Spleen (tissue), 11 donors: ENCODE results near the gene SPIC. TPM values are rescaled to one million over a fixed set of nuclear protein-coding genes. Genes with fewer than 3 reads are reported as not detected.
A peak's percentile ranks its signal among the peaks of the same experiment; 100 is the strongest.

ENCODE experiments used
- DNase-seq: peaks from one replicate; pipeline ENCODE4 v3.0.0-alpha.2; 2020
- H3K27ac ChIP-seq, 8 donors: fragments of 200-600 bp; sonication (generic) in 7 of 8; 1 replicate in 4 of 8; 2 replicates in 4 of 8; pipeline versions ENCODE4 v1.5.0 to v1.8.0; 2016 to 2021; ENCODE audit warnings: inconsistent platforms in 4 of 8, mild to moderate bottlenecking in 4 of 8, moderate library complexity in 1 of 8
- H3K27me3 ChIP-seq, 7 donors: fragments of 200-600 bp; sonication (generic) in 6 of 7; replicated peaks in 1 of 7; 1 replicate in 4 of 7; 2 replicates in 3 of 7; pipeline versions ENCODE4 v1.5.0 to v1.8.0; 2016 to 2021; ENCODE audit warnings: inconsistent platforms in 3 of 7, mild to moderate bottlenecking in 1 of 7
- H3K36me3 ChIP-seq, 6 donors: fragments of 200-600 bp; sonication (generic) in 5 of 6; 1 replicate in 4 of 6; 2 replicates in 2 of 6; pipeline versions ENCODE4 v1.5.0 to v1.8.0; 2016 to 2021; ENCODE audit warnings: inconsistent platforms in 2 of 6
- H3K4me1 ChIP-seq, 6 donors: fragments of 200-600 bp; sonication (generic) in 5 of 6; 1 replicate in 3 of 6; 2 replicates in 3 of 6; pipeline versions ENCODE4 v1.5.0 to v1.8.0; 2016 to 2021; ENCODE audit warnings: inconsistent platforms in 3 of 6
- H3K4me3 ChIP-seq, 8 donors: fragments of 200-600 bp; sonication (generic) in 7 of 8; 1 replicate in 4 of 8; 2 replicates in 4 of 8; pipeline versions ENCODE4 v1.5.0 to v1.8.0; 2016 to 2021; ENCODE audit warnings: inconsistent platforms in 4 of 8, mild to moderate bottlenecking in 4 of 8, moderate library complexity in 2 of 8
- H3K9me3 ChIP-seq, 8 donors: fragments of 200-600 bp; sonication (generic) in 7 of 8; 1 replicate in 4 of 8; 2 replicates in 4 of 8; pipeline versions ENCODE4 v1.5.0 to v1.8.0; 2016 to 2021; ENCODE audit warnings: inconsistent platforms in 4 of 8
- POLR2A ChIP-seq, 3 donors: fragments of 450-650 bp; IDR thresholded peaks; one replicate each; pipeline ENCODE4 v1.5.1; 2017; ENCODE audit warnings: antibody characterized with exemption in 3 of 3, mild to moderate bottlenecking in 1 of 3
- POLR2AphosphoS5 ChIP-seq, 3 donors: sonication (generic); formaldehyde crosslinking; IDR thresholded peaks; one replicate each; pipeline ENCODE4 v1.5.1; 2017; ENCODE audit warnings: antibody characterized with exemption in 3 of 3
- WGBS, 5 donors: extraction: QIAGEN DNeasy Blood & Tissue Kit in 3 of 5; methylation state at CpG; one replicate each; pipeline versions ENCODE4 v1.1.5 to v1.1.7; 2013 to 2018; 5-methylcytosine and 5-hydroxymethylcytosine counted together
- intact Hi-C: fragments of 100-400 bp; cut with DNase I; formaldehyde crosslinking; loops from one replicate; pipeline ENCODE4 v1.15.0; 2023; ENCODE audit warnings: low total_unique reads
- polyA plus RNA-seq, 3 donors: library from polyadenylated mRNA; stranded (reverse); fragments of 200-250 nt; gene quantifications; one replicate each; pipeline ENCODE4 v1.2.1, GENCODE V29; 2013
- total RNA-seq, 7 donors: library from RNA; depleted of rRNA in 3 of 7; stranded (reverse); fragments of >200 nt in 3 of 7; fragmentation: NEBNext Ultra II Directional in 4 of 7; extraction: Animal tissue kit (Norgen Biotek cat#: 25700) in 4 of 7; gene quantifications; one replicate each; pipeline versions ENCODE4 v1.1.0 to v1.2.1, GENCODE V29; 2016 to 2021
- TF ChIP-seq, protein P1 (sequence below), 11 experiments: fragments of 200-600 bp in 7 of 11; fragments of 450-650 bp in 4 of 11; sonication (generic) in 4 of 11; IDR thresholded peaks in 8 of 11; conservative IDR thresholded peaks in 3 of 11; 1 replicate in 7 of 11; 2 replicates in 4 of 11; pipeline versions ENCODE4 v1.4.0 to v1.8.0; 2016 to 2021; ENCODE audit warnings: antibody characterized with exemption in 11 of 11, inconsistent platforms in 4 of 11, mild to moderate bottlenecking in 1 of 11
- donor health status: healthy with polysubstance abuse.
- donor health status: DM: no; HTN: no; CAD: no; lungs with moderate emphysema.
- donor health status: DM: no; HTN: no; CAD: no.
- donor health status: Bipolar disorder and iron deficiency.
- donor health status: healthy.
- donor health status: DM: no; HTN: no; CAD: no.
- donor health status: DM: yes; HTN: yes; CAD: no.

SPIC gene
- total and polyA plus RNA-seq, 10 donors: 6.7 to 172 (median 72.4) TPM

- TF ChIP-seq POLR2A (IDR thresholded peaks at IDR 0.05): no peak
- TF ChIP-seq, protein P1, sequence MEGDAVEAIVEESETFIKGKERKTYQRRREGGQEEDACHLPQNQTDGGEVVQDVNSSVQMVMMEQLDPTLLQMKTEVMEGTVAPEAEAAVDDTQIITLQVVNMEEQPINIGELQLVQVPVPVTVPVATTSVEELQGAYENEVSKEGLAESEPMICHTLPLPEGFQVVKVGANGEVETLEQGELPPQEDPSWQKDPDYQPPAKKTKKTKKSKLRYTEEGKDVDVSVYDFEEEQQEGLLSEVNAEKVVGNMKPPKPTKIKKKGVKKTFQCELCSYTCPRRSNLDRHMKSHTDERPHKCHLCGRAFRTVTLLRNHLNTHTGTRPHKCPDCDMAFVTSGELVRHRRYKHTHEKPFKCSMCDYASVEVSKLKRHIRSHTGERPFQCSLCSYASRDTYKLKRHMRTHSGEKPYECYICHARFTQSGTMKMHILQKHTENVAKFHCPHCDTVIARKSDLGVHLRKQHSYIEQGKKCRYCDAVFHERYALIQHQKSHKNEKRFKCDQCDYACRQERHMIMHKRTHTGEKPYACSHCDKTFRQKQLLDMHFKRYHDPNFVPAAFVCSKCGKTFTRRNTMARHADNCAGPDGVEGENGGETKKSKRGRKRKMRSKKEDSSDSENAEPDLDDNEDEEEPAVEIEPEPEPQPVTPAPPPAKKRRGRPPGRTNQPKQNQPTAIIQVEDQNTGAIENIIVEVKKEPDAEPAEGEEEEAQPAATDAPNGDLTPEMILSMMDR (IDR thresholded peaks at IDR 0.05 in 8 of 11, conservative IDR thresholded peaks at IDR 0.05 in 3 of 11): no peak
- no peak for TF ChIP-seq POLR2AphosphoS5 (IDR thresholded peaks at IDR 0.05)
Measured at GRCh38 chr12:101485021-101485420, 9.9 kb downstream of the SPIC start.

DNA sequence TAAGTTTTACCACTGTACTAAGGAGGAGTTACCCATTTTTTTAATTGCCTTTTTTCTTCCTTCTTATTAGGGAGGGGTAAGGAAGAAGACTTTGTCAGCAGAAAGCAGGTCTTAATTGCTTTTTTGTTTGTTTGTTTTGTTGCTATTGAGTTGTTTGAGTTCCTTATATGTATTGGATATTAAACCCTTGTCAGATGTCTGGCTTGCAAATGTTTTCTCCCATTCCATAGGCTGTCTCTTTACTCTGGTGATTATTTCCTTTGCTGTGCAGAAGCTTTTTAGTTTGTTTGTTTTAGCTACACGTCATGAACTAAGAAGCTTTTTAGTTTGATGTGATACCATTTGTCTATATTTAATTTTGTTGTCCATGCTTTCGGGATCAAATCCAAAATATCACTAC lies 13.3 kb downstream of the SPIC start:
- Histone ChIP-seq H3K4me3 (no peak overlapping the region), H3K27me3 (no peaks in the 10 kb centered on the region), H3K9me3 (peaks cover 0 to 4% (median 0%) of the 10 kb centered on the region in 8 donors), H3K27ac (no peak overlapping the region), H3K36me3 (no peaks in the 10 kb centered on the region), H3K4me1 (peaks cover 0 to 17% (median 0%) of the 10 kb centered on the region in 6 donors)
- intact Hi-C loops: no loop called here
- no peak for DNase-seq
- TF ChIP-seq, protein P1 (IDR thresholded peaks at IDR 0.05 in 8 of 11, conservative IDR thresholded peaks at IDR 0.05 in 3 of 11): no peak
- TF ChIP-seq POLR2AphosphoS5 (IDR thresholded peaks at IDR 0.05): no peak
- no peak for TF ChIP-seq POLR2A (IDR thresholded peaks at IDR 0.05)
- WGBS, 5 donors: 60 to 85% (median 70%) methylated on average over 2 of the region's 2 CpGs

More at GRCh38 chr12:101485021-101485420, 9.9 kb downstream of the SPIC start:
- Histone ChIP-seq H3K9me3 (no peaks in the 10 kb centered on the region), H3K4me1 (peaks cover 0 to 12% (median 0%) of the 10 kb centered on the region in 6 donors), H3K27ac (peak overlapping the region in 1 of 8 donors; percentile 40), H3K27me3 (no peaks in the 10 kb centered on the region), H3K4me3 (no peak overlapping the region), H3K36me3 (no peaks in the 10 kb centered on the region)
- intact Hi-C loops: no loop called here
- no peak for DNase-seq

DNA sequence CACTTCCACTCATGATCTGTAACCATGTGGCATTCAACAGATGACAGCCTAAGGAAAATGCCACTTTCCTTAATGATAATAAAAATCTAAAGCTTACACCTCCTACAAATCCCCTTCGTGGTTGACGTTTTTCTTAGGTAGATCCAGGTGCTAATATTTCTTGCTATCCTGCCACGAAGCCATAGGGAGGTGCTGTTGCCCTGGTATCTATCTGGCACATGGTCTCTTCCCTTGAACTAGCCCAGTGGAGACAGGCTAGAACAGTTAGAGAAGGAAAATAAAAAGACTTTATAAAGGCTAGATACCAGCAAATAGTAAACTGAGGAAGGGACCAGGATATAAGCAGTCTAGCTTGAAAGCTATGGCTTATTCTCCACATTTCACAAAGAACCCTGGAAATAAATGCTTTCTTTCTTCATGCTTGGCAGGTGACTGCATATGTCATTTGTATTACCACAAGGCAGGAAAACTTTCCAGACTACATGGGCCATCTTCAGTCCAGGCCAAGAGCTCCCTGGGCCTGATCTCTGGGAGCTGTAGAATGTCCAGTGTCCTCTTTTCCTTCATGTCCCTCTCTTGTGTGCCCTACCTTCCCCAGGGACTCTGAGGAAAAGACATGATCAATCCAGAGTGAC lies 15.3 kb downstream of the SPIC start:
- Histone ChIP-seq H3K36me3 (no peaks in the 10 kb centered on the region), H3K27me3 (no peaks in the 10 kb centered on the region), H3K9me3 (peaks cover 0 to 4% (median 0%) of the 10 kb centered on the region in 8 donors), H3K27ac (peak overlapping the region in 3 of 8 donors; percentile 18 to 35 (median 33)), H3K4me1 (peaks cover 0 to 17% (median 0%) of the 10 kb centered on the region in 6 donors), H3K4me3 (no peak overlapping the region)
- TF ChIP-seq POLR2AphosphoS5 (IDR thresholded peaks at IDR 0.05) (peak in 1 of 3 donors; percentile 23), POLR2A (IDR thresholded peaks at IDR 0.05) (no peak)
- TF ChIP-seq, protein P1 (IDR thresholded peaks at IDR 0.05 in 8 of 11, conservative IDR thresholded peaks at IDR 0.05 in 3 of 11): peak in 5 of 11 experiments; percentile 17 to 30 (median 22)
- WGBS, 5 donors: 16 to 34% (median 25%) methylated on average over 3 of the region's 3 CpGs
- no peak for DNase-seq
- intact Hi-C loops: no loop called here

DNA sequence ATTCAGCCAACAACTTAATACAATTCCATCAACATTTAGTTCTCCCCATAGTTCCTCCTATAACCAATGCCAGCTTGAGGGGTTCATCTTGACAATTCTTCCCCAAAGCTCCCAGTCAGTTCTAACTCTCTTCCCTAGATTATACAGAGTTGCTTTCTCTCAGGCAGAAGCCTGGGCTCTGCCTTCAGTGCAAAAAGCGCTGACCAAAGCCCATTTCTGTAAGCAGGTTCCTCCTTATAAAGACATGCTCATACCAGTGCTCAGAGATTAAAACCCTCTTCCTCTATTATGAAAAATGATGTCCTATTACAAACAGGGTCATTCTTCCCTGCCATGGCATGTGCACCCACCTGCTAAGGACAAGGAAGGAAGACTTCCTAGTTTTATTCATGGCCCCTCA lies 16.2 kb downstream of the SPIC start:
- 80 to 100% (median 91%) methylated on average over 1 of the region's 1 CpG for WGBS, 5 donors
- peaks cover 0 to 17% (median 0%) of the 10 kb centered on the region in 6 donors for H3K4me1 ChIP-seq
- H3K27me3 ChIP-seq: no peaks in the 10 kb centered on the region
- intact Hi-C loops: no loop called here
- TF ChIP-seq POLR2A (IDR thresholded peaks at IDR 0.05) (no peak), POLR2AphosphoS5 (IDR thresholded peaks at IDR 0.05) (no peak)
- TF ChIP-seq, protein P1 (IDR thresholded peaks at IDR 0.05 in 8 of 11, conservative IDR thresholded peaks at IDR 0.05 in 3 of 11): no peak
- no peak for DNase-seq
- H3K9me3 ChIP-seq: peaks cover 0 to 4% (median 0%) of the 10 kb centered on the region in 8 donors
- H3K4me3 ChIP-seq: no peak overlapping the region
- H3K27ac ChIP-seq: peak overlapping the region in 3 of 8 donors; percentile 18 to 35 (median 33)
- no peaks in the 10 kb centered on the region for H3K36me3 ChIP-seq
